Stimulated activated CD8-positive, alpha-beta memory T cell treated with anti-CD3 and anti-CD28 coated beads, Interleukin-2, amount 100 ng/mL, for 1 hour (primary cell): ENCODE measurements around the gene TRPM2.

Source experiments
- DNase-seq, 2 donors: peaks; one replicate each; pipeline ENCODE4 v3.0.0-alpha.2; 2020; ENCODE audit warnings: low read depth in 2 of 2

The TRPM2 gene

DNA sequence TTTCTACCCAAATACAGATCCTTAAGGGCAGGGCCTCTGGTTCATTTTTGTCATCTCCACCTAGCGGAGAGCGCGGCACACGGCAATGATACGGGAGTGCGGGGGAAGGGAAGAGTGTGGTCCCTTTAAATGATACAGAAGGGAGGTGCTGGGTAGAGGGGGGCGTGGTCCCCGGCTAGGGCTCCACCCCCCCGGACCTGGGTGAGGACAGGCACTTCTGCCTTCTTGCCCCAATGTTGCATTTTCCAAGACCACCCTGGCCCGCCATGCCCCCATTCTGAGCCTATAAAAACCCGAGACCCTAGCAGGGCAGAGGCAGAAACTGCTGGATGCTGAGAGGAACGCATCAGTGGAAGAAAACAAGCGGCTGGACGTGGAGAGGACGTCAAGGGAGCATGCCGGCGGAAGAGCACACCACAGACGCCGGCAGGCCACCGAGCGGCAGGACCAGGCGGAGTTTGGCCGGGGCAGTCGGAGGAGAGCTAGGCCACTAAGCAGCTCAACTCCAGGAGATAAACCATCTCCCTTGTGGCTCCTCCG, 131.9 kb downstream of the TRPM2 start:
- peak; percentile 12 to 17 for DNase-seq

DNA sequence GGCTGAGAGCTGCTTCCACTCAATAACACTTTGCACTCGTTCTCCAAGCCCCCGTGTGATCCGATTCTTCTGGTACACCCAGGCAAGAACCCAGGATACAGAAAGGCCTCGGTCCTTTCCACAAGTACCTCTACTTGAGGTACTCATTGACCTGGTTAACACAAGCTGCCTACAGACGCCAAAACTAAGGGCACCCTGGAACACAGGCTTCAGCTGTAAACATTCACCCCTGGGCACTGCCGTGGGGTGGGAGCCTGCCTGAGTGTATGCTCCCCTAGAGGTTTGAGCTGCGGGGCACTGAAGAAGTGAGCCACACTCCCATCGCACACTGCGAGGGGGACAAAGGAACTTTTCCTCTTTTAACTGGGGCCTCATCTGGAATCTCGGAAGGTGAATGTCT, 132.4 kb downstream of the TRPM2 start:
- DNase-seq, result no peak

DNA sequence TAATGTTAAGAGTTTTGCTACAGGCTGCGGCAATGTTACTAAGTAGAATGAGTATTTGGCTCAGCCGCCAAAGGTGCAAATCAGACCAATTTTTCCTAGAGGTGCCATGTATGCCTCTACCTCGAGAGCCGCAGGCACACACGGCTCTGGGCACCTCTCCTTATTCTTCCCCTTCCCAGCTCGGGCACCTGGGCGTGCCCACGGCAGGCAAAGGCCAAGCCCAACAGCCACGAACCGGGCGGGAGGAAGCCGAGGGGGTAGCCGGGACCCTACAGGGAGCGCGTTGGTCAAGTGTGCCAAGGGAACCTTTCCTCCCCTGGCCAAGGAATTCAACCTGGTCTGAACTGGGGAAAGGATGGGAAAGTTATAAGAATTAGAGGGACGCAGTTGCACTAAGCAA, 132.9 kb downstream of the TRPM2 start:
- DNase-seq, result no peak

DNA sequence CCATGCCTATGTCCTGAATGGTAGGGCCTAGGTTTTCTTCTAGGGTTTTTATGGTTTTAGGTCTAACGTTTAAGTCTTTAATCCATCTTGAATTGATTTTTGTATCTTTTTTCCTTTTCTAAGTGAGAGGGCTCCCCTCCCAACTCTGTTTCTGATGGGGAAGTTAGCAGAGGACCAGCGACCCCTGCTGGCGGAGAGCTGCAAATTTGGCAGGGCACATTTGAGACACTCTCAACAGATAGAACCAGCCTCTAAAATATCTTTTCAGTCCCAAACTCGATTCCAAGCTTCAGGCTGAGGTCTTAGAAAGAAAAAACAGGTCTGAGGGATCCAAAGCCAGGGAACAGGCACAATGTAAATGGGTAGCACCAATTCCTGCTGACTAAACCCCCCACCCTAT, 134.4 kb downstream of the TRPM2 start:
- peak in 1 of 2 donors; percentile 19 for DNase-seq

DNA sequence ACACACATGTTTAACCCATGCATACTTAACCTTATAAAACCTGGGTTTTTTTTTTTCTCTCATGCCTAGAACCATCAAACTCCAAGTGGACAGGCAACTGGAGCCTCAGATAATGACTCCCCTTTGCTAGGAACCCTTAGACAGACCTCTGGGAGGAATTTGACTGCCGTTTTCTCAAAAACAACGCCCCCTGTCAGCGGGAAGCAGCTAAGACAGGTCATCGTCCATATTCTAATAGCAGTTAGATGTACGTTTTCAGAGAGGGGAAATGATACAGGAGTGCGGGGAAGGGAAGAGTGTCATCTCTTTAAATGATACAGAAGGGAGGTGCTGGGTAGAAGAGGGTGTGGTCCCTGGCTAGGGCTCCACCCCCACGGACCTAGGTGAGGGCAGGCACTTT, 136.5 kb downstream of the TRPM2 start:
- no peak for DNase-seq

DNA sequence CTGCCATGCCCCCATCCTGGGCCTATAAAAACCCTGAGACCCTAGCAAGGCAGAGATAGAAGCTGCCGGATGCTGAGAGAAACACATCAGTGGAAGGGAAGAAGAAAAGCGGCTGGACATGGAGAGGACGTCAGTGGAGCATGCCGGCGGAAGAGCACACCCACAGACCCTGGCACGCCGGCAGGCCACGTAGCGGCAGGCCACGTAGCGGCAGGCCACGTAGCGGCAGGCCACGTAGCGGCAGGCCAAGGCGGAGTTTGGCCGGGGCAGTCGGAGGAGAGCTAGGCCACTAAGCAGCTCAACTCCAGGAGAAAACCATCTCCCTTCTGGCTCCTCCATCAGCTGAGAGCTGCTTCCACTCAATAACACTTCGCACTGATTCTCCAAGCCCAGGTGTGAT, 137.0 kb downstream of the TRPM2 start:
- DNase-seq, result no peak

DNA sequence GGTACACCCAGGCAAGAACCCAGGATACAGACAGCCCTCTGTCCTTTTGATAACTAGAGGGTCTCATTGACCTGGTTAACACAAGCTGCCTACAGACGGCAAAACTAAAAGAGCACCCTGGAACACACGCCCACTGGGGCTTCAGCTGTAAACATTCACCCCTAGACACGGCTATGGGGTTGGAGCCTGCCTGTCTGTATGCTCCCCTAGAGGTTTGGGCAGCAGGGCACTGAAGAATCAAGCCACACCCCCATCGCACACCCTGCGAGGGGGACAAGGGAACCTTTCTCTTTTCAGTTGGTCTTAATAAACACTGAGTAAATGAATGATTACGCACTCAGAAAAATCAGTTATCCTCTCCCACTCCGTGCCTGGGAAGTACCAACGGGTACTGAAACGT, 137.4 kb downstream of the TRPM2 start:
- no peak for DNase-seq
